H1 (cell line): ENCODE data around the gene OR8H2. TPM values are rescaled to one million over a fixed set of nuclear protein-coding genes. Genes with fewer than 3 reads are reported as not detected.

Experiments used
- CTCF ChIA-PET: fragments of 300-600 bp; sonication (Branson Sonifier 250); formaldehyde crosslinking; loops from one replicate; lab custom pipeline; 2021; ENCODE audit not compliant: partially characterized antibody; lab: Charles Lee
- POLR2A ChIA-PET: fragments of 300-600 bp; sonication (Branson Sonifier 250); formaldehyde crosslinking; loops from one replicate; lab custom pipeline; 2021; ENCODE audit warnings: inconsistent platforms; ENCODE audit not compliant: partially characterized antibody; lab: Charles Lee
- DNase-seq, 2 experiments: peaks; one replicate each; pipeline versions ENCODE4 v3.0.0 to v3.0.0-alpha.2; 2010 to 2022; ENCODE audit warnings: low spot score in 2 of 2, low read depth in 1 of 2, mixed read lengths in 1 of 2
- FAIRE-seq: peaks from 2 replicates; lab custom pipeline; 2011; peaks lifted over from hg19 to GRCh38; lab: Jason Lieb, UNC
- H2AFZ ChIP-seq: 2 replicates; pipeline ENCODE4 v1.8.1; 2012; ENCODE audit warnings: low read length, inconsistent platforms
- H2AK5ac ChIP-seq: 2 replicates; pipeline ENCODE4 v1.6.1; 2013; ENCODE audit warnings: low read depth, low read length
- H2BK120ac ChIP-seq: replicated peaks from 2 replicates; pipeline ENCODE3; 2013; ENCODE audit warnings: low read depth, low read length, inconsistent platforms
- H2BK12ac ChIP-seq: 2 replicates; pipeline ENCODE4 v1.6.1; 2013; ENCODE audit warnings: low read depth, low read length
- H2BK15ac ChIP-seq: 2 replicates; pipeline ENCODE4 v1.6.1; 2013; ENCODE audit warnings: low read length
- H2BK20ac ChIP-seq: 2 replicates; pipeline ENCODE4 v1.6.1; 2013; ENCODE audit warnings: low read length
- H2BK5ac ChIP-seq: 2 replicates; pipeline ENCODE4 v1.6.1; 2013; ENCODE audit warnings: low read depth, low read length
- H3K14ac ChIP-seq: 2 replicates; pipeline ENCODE4 v1.6.1; 2013; ENCODE audit warnings: inconsistent platforms; ENCODE audit not compliant: insufficient read length
- H3K18ac ChIP-seq: 2 replicates; pipeline ENCODE4 v1.6.1; 2013; ENCODE audit warnings: low read length; ENCODE audit errors: extremely low read depth
- H3K23ac ChIP-seq: 2 replicates; pipeline ENCODE4 v1.6.1; 2013; ENCODE audit warnings: inconsistent platforms; ENCODE audit not compliant: insufficient read length
- H3K23me2 ChIP-seq: 2 replicates; pipeline ENCODE4 v1.6.1; 2013; ENCODE audit warnings: low read depth, low read length
- H3K27ac ChIP-seq: 2 replicates; pipeline ENCODE4 v1.6.1; 2011; ENCODE audit warnings: low read depth, low read length, inconsistent platforms
- H3K27me3 ChIP-seq, 4 experiments: replicated peaks in 1 of 4; 1 replicate in 1 of 4; 2 replicates in 3 of 4; pipeline versions ENCODE4 v1.6.1 to v1.8.1; 2011 to 2013; ENCODE audit warnings: low read length in 3 of 4, mild to moderate bottlenecking in 3 of 4, inconsistent platforms in 2 of 4, mixed read lengths in 2 of 4, moderate library complexity in 1 of 4; ENCODE audit not compliant: control insufficient read depth in 3 of 4, insufficient read depth in 3 of 4; ENCODE audit errors: extremely low read depth in 1 of 4
- H3K36me3 ChIP-seq, 4 experiments: 2 replicates each; pipeline versions ENCODE4 v1.6.1 to v1.8.1; 2011 to 2013; ENCODE audit warnings: mild to moderate bottlenecking in 4 of 4, low read length in 3 of 4, moderate library complexity in 2 of 4, control low read depth in 1 of 4, inconsistent platforms in 1 of 4; ENCODE audit not compliant: insufficient read depth in 4 of 4, control insufficient read depth in 2 of 4
- H3K4ac ChIP-seq: replicated peaks from 2 replicates; pipeline ENCODE3; 2013; ENCODE audit warnings: low read length, low read depth, mixed read lengths, inconsistent platforms; ENCODE audit not compliant: insufficient read length
- H3K4me1 ChIP-seq, 4 experiments: replicated peaks in 1 of 4; 1 replicate in 1 of 4; 2 replicates in 3 of 4; pipeline versions ENCODE4 v1.6.1 to v1.8.1; 2011 to 2013; ENCODE audit warnings: low read length in 3 of 4, inconsistent platforms in 2 of 4, mixed read lengths in 1 of 4; ENCODE audit not compliant: insufficient read depth in 4 of 4, control insufficient read depth in 3 of 4
- H3K4me2 ChIP-seq, 2 experiments: 2 replicates each; pipeline versions ENCODE4 v1.6.1 to v1.8.1; 2011 to 2013; ENCODE audit warnings: low read depth in 2 of 2, low read length in 2 of 2, control low read depth in 1 of 2, inconsistent platforms in 1 of 2, mild to moderate bottlenecking in 1 of 2; ENCODE audit not compliant: insufficient read depth in 1 of 2
- H3K4me3 ChIP-seq, 4 experiments: fragments of 200-600, 300-600 bp in 1 of 4; sonication (generic), shearing (Covaris generic), sonication (Bioruptor Twin) in 1 of 4; 2 replicates each; pipeline versions ENCODE4 v1.5.1 to v1.8.1; 2011 to 2016; ENCODE audit warnings: low read length in 4 of 4, low read depth in 3 of 4, control low read depth in 2 of 4, inconsistent platforms in 2 of 4, mild to moderate bottlenecking in 2 of 4, mixed read lengths in 1 of 4, moderate library complexity in 1 of 4; ENCODE audit not compliant: insufficient read depth in 2 of 4; ENCODE audit errors: extremely low read depth in 1 of 4
- H3K56ac ChIP-seq: replicated peaks from 2 replicates; pipeline ENCODE3; 2013; ENCODE audit warnings: low read depth, mild to moderate bottlenecking, mixed read lengths, low read length, inconsistent platforms; ENCODE audit not compliant: insufficient read length
- H3K79me1 ChIP-seq: 2 replicates; pipeline ENCODE4 v1.6.1; 2013; ENCODE audit warnings: low read depth, low read length, control low read depth
- H3K79me2 ChIP-seq, 2 experiments: 2 replicates each; pipeline versions ENCODE4 v1.6.1 to v1.8.1; 2012 to 2013; ENCODE audit warnings: low read length in 2 of 2, mild to moderate bottlenecking in 2 of 2, inconsistent platforms in 1 of 2; ENCODE audit not compliant: insufficient read depth in 2 of 2, control insufficient read depth in 1 of 2
- H3K9ac ChIP-seq, 4 experiments: replicated peaks in 1 of 4; 1 replicate in 1 of 4; 2 replicates in 3 of 4; pipeline versions ENCODE4 v1.6.1 to v1.8.1; 2011 to 2013; ENCODE audit warnings: low read depth in 3 of 4, low read length in 3 of 4, control low read depth in 2 of 4, mild to moderate bottlenecking in 2 of 4, moderate library complexity in 2 of 4, inconsistent platforms in 1 of 4; ENCODE audit errors: extremely low read depth in 1 of 4
- H3K9me3 ChIP-seq, 2 experiments: 2 replicates each; pipeline versions ENCODE4 v1.6.1 to v1.8.1; 2012 to 2013; ENCODE audit warnings: mild to moderate bottlenecking in 2 of 2, moderate library complexity in 2 of 2, control low read depth in 1 of 2, inconsistent platforms in 1 of 2, low read depth in 1 of 2, low read length in 1 of 2, mixed read lengths in 1 of 2; ENCODE audit not compliant: insufficient read depth in 2 of 2
- H4K20me1 ChIP-seq, 2 experiments: replicated peaks in 1 of 2; 2 replicates each; pipeline versions ENCODE3 to v1.8.1; 2011 to 2013; ENCODE audit warnings: inconsistent platforms in 2 of 2, low read length in 2 of 2, mild to moderate bottlenecking in 1 of 2; ENCODE audit not compliant: insufficient read depth in 2 of 2, control insufficient read depth in 1 of 2
- H4K5ac ChIP-seq: 2 replicates; pipeline ENCODE4 v1.6.1; 2013; ENCODE audit warnings: low read length, low read depth, mixed read lengths, inconsistent platforms; ENCODE audit not compliant: insufficient read length
- H4K8ac ChIP-seq: 2 replicates; pipeline ENCODE4 v1.8.0; 2013; ENCODE audit warnings: mild to moderate bottlenecking, moderate library complexity, low read length, inconsistent platforms; ENCODE audit not compliant: insufficient read depth; ENCODE audit errors: extremely low read depth
- H4K91ac ChIP-seq: replicated peaks from 2 replicates; pipeline ENCODE3; 2013; ENCODE audit warnings: low read length, mixed read lengths, inconsistent platforms; ENCODE audit not compliant: insufficient read length
- BCL11A ChIP-seq, 2 experiments: IDR thresholded peaks; one replicate each; pipeline ENCODE4 v1.6.1; 2011; ENCODE audit warnings: low read depth in 2 of 2, low read length in 2 of 2, mild to moderate bottlenecking in 2 of 2
- FOSL1 ChIP-seq: IDR thresholded peaks from 2 replicates; pipeline ENCODE4 v1.6.1; 2011; ENCODE audit warnings: mild to moderate bottlenecking, low read depth, low read length, moderate library complexity; ENCODE audit not compliant: insufficient read depth
- KDM1A ChIP-seq: fragments of 200-600, 300-600 bp; sonication (generic); IDR thresholded peaks from 2 replicates; pipeline ENCODE4 v1.7.1; 2016; ENCODE audit warnings: mild to moderate bottlenecking, low read length, borderline replicate concordance
- SAP30 ChIP-seq: fragments of 300-600 bp; sonication (generic); IDR thresholded peaks from 2 replicates; pipeline ENCODE4 v1.7.1; 2012; ENCODE audit warnings: low read length, moderate library complexity, mild to moderate bottlenecking, inconsistent platforms; ENCODE audit not compliant: insufficient read depth, insufficient replicate concordance
- TAF7 ChIP-seq: optimal IDR thresholded peaks from 2 replicates; pipeline ENCODE3; 2011; ENCODE audit warnings: low read depth, mild to moderate bottlenecking, inconsistent platforms, low read length, moderate library complexity, borderline replicate concordance
- WGBS, 2 experiments: shearing (Covaris generic) in 1 of 2; methylation state at CpG; one replicate each; pipeline versions ENCODE4 v1.1.6 to v1.1.7; 2013 to 2015; ENCODE audit warnings: low lambda C conversion rate in 2 of 2, mixed read lengths in 2 of 2, inconsistent platforms in 1 of 2, low coverage in 1 of 2, missing lambda C conversion rate in 1 of 2; ENCODE audit not compliant: insufficient replicate concordance in 2 of 2, insufficient coverage in 1 of 2, insufficient read length in 1 of 2; ENCODE audit errors: extremely low coverage in 1 of 2, missing lambda C conversion rate in 1 of 2; 5-methylcytosine and 5-hydroxymethylcytosine counted together
- polyA plus RNA-seq, 7 experiments: library from polyadenylated mRNA; depleted of rRNA in 3 of 7; stranded (reverse) in 5 of 7; unstranded in 2 of 7; fragments of >200 nt in 5 of 7; fragments of 200-250 nt in 2 of 7; gene quantifications; 1 replicate in 5 of 7; 2 replicates in 1 of 7; 4 replicates in 1 of 7; pipeline versions ENCODE4 v1.2.1 to v1.2.3, GENCODE V29; 2011 to 2013; ENCODE audit warnings: missing spikeins in 2 of 7, mixed read lengths in 2 of 7
- total RNA-seq: library from RNA; stranded (reverse); fragmentation: NEBNext Ultra II Directional; extraction: Animal tissue kit (Norgen Biotek cat#: 25700); gene quantifications from 2 replicates; pipeline ENCODE4 v1.2.1, GENCODE V29; 2021

Gene OR8H2
- total and polyA plus RNA-seq, 2 of the 8 experiments (the other 6 are each of a cell fraction or from before 2014, with no cell fraction given), result not detected

GRCh38 chr11:56066980-56067379 lies 36.5 kb upstream of the OR8H2 start:
- no peak overlapping the region for H4K91ac ChIP-seq
- no peak overlapping the region for H3K4me2 ChIP-seq
- H3K4ac ChIP-seq, result no peak overlapping the region
- no peak overlapping the region for H2BK20ac ChIP-seq
- no peak overlapping the region for H3K27ac ChIP-seq
- H3K14ac ChIP-seq, result no peak overlapping the region
- H4K20me1 ChIP-seq, result no peaks in the 10 kb centered on the region
- no peak for FAIRE-seq
- WGBS, 2 experiments, result 91% methylated on average over 2 of the region's 2 CpGs; no CpG with 5 or more reads in 1 of the 2 experiments
- no peak overlapping the region for H2BK5ac ChIP-seq
- ChIA-PET CTCF (interaction anchor here (0.7 kb wide), 1 partner anchor 222 kb away, joined by 3 read pairs; no protein-coding TSS in a partner anchor), POLR2A (no interaction called here)
- H3K23ac ChIP-seq, result no peak overlapping the region
- H3K23me2 ChIP-seq, result no peaks in the 10 kb centered on the region
- H4K5ac ChIP-seq, result no peak overlapping the region
- H3K9ac ChIP-seq, result no peak overlapping the region
- no peak for DNase-seq
- no peak overlapping the region for H2AK5ac ChIP-seq
- H2BK12ac ChIP-seq, result no peak overlapping the region
- no peak overlapping the region for H2BK15ac ChIP-seq
- no peaks in the 10 kb centered on the region for H3K36me3 ChIP-seq
- no peak overlapping the region for H2AFZ ChIP-seq
- no peaks in the 10 kb centered on the region for H3K27me3 ChIP-seq
- H3K18ac ChIP-seq, result no peak overlapping the region
- no peaks in the 10 kb centered on the region for H3K9me3 ChIP-seq
- no peak overlapping the region for H3K56ac ChIP-seq
- H3K4me1 ChIP-seq, result no peaks in the 10 kb centered on the region
- H3K79me2 ChIP-seq, result no peaks in the 10 kb centered on the region
- TF ChIP-seq TAF7 (no peak), BCL11A (IDR thresholded peaks at IDR 0.05; ENCODE audit: low read depth in 2 of 2, low read length in 2 of 2) (no peak), SAP30 (no peak), KDM1A (no peak), FOSL1 (no peak)
- H3K79me1 ChIP-seq, result no peaks in the 10 kb centered on the region
- no peak overlapping the region for H2BK120ac ChIP-seq
- no peak overlapping the region for H3K4me3 ChIP-seq
- H4K8ac ChIP-seq, result no peak overlapping the region
